Tibial artery (tissue), 4 donors: ENCODE measurements around the gene DLG2.

Experiments used
- DNase-seq, 2 donors: peaks; one replicate each; pipeline ENCODE4 v3.0.0-alpha.2; 2019
- H3K27ac ChIP-seq, 2 donors: fragments of 200-600 bp; sonication (generic) in 1 of 2; 1 replicate in 1 of 2; 2 replicates in 1 of 2; pipeline ENCODE4 v1.5.1; 2018 to 2019; ENCODE audit warnings: mild to moderate bottlenecking in 1 of 2
- H3K27me3 ChIP-seq, 2 donors: fragments of 200-600 bp; sonication (generic) in 1 of 2; one replicate each; pipeline versions ENCODE4 v1.5.1 to v1.6.0; 2016 to 2019
- H3K36me3 ChIP-seq, 3 donors: fragments of 200-600 bp; sonication (generic) in 2 of 3; one replicate each; pipeline ENCODE4 v1.5.1; 2016 to 2019; ENCODE audit warnings: mild to moderate bottlenecking in 2 of 3
- H3K4me1 ChIP-seq, 4 donors: fragments of 200-600 bp; sonication (generic) in 2 of 4; 1 replicate in 3 of 4; 2 replicates in 1 of 4; pipeline ENCODE4 v1.5.1; 2016 to 2019
- H3K4me3 ChIP-seq, 2 donors: fragments of 200-600 bp; sonication (generic) in 1 of 2; 1 replicate in 1 of 2; 2 replicates in 1 of 2; pipeline ENCODE4 v1.5.1; 2018 to 2019; ENCODE audit warnings: mild to moderate bottlenecking in 2 of 2
- H3K9me3 ChIP-seq, 3 donors: fragments of 200-600 bp; sonication (generic) in 1 of 3; one replicate each; pipeline ENCODE4 v1.5.1; 2016 to 2019
- CTCF ChIP-seq, 2 experiments: fragments of 200-600 bp in 1 of 2; fragments of 450-650 bp in 1 of 2; IDR thresholded peaks; one replicate each; pipeline ENCODE4 v1.5.1; 2017 to 2019; ENCODE audit warnings: antibody characterized with exemption in 2 of 2, mild to moderate bottlenecking in 1 of 2, moderate library complexity in 1 of 2
- intact Hi-C: fragments of 100-400 bp; cut with DNase I; formaldehyde crosslinking; loops from one replicate; pipeline ENCODE4 v1.15.0; 2023; ENCODE audit warnings: low total_unique reads

Gene DLG2

GRCh38 chr11:85269109-85269508 lies 358.0 kb downstream of the DLG2 start:
- TF ChIP-seq CTCF (IDR thresholded peaks at IDR 0.05) = no peak

GRCh38 chr11:85266646-85267045 lies 360.5 kb downstream of the DLG2 start:
- H3K9me3 ChIP-seq = no peaks in the 10 kb centered on the region
- no peaks in the 10 kb centered on the region for H3K27me3 ChIP-seq
- H3K4me1 ChIP-seq = no peaks in the 10 kb centered on the region
- TF ChIP-seq CTCF (IDR thresholded peaks at IDR 0.05) = no peak
- DNase-seq = no peak
- H3K27ac ChIP-seq = no peak overlapping the region
- peaks cover 0 to 5% (median 0%) of the 10 kb centered on the region in 3 donors for H3K36me3 ChIP-seq
- intact Hi-C loops = no loop called here
- H3K4me3 ChIP-seq = no peak overlapping the region

More at GRCh38 chr11:85269109-85269508, 358.0 kb downstream of the DLG2 start:
- intact Hi-C loops = no loop called here
- Histone ChIP-seq H3K27me3 (no peaks in the 10 kb centered on the region), H3K4me1 (no peaks in the 10 kb centered on the region), H3K36me3 (no peaks in the 10 kb centered on the region), H3K4me3 (no peak overlapping the region), H3K9me3 (peaks cover 0 to 6% (median 0%) of the 10 kb centered on the region in 3 donors), H3K27ac (no peak overlapping the region)
- DNase-seq = no peak

GRCh38 chr11:85263328-85263727 lies 363.8 kb downstream of the DLG2 start:
- no peaks in the 10 kb centered on the region for H3K9me3 ChIP-seq
- peaks cover 0 to 5% (median 0%) of the 10 kb centered on the region in 3 donors for H3K36me3 ChIP-seq
- no peak for TF ChIP-seq CTCF (IDR thresholded peaks at IDR 0.05)
- no peak overlapping the region for H3K4me3 ChIP-seq
- H3K4me1 ChIP-seq = no peaks in the 10 kb centered on the region
- no peak for DNase-seq
- H3K27me3 ChIP-seq = no peaks in the 10 kb centered on the region
- intact Hi-C loops = no loop called here
- H3K27ac ChIP-seq = no peak overlapping the region

- no peak for TF ChIP-seq CTCF (IDR thresholded peaks at IDR 0.05)
- Histone ChIP-seq H3K9me3 (peaks cover 0 to 6% (median 4%) of the 10 kb centered on the region in 3 donors), H3K36me3 (no peaks in the 10 kb centered on the region), H3K4me1 (no peaks in the 10 kb centered on the region), H3K27me3 (no peaks in the 10 kb centered on the region), H3K4me3 (no peak overlapping the region), H3K27ac (no peak overlapping the region)
- DNase-seq = no peak
- intact Hi-C loops = no loop called here
Observed at GRCh38 chr11:85257837-85258236, 369.3 kb downstream of the DLG2 start.

GRCh38 chr11:85256433-85256832 lies 370.7 kb downstream of the DLG2 start:
- intact Hi-C loops = no loop called here
- no peaks in the 10 kb centered on the region for H3K27me3 ChIP-seq
- TF ChIP-seq CTCF (IDR thresholded peaks at IDR 0.05) = no peak
- H3K27ac ChIP-seq = no peak overlapping the region
- no peak for DNase-seq
- no peak overlapping the region for H3K4me3 ChIP-seq
- H3K9me3 ChIP-seq = peaks cover 0 to 6% (median 4%) of the 10 kb centered on the region in 3 donors
- H3K4me1 ChIP-seq = no peaks in the 10 kb centered on the region
- H3K36me3 ChIP-seq = no peaks in the 10 kb centered on the region

GRCh38 chr11:85249482-85249881 lies 377.7 kb downstream of the DLG2 start:
- no peaks in the 10 kb centered on the region for H3K4me1 ChIP-seq
- intact Hi-C loops = no loop called here
- TF ChIP-seq CTCF (IDR thresholded peaks at IDR 0.05) = no peak
- H3K9me3 ChIP-seq = peaks cover 0 to 6% (median 4%) of the 10 kb centered on the region in 3 donors
- H3K27me3 ChIP-seq = no peaks in the 10 kb centered on the region
- no peak overlapping the region for H3K4me3 ChIP-seq
- H3K27ac ChIP-seq = no peak overlapping the region
- H3K36me3 ChIP-seq = no peaks in the 10 kb centered on the region
- DNase-seq = no peak
